T-cell (primary cell): ENCODE results near the gene AAR2. TPM values are rescaled to one million over a fixed set of nuclear protein-coding genes. Genes with fewer than 3 reads are reported as not detected.

ENCODE experiments used
- ATAC-seq, 4 experiments: fragments of 200-7000 bp in 3 of 4; fragments of 150-1000 bp in 1 of 4; cut with Tn5 transposase; replicated peaks in 1 of 4; 1 replicate in 3 of 4; 2 replicates in 1 of 4; pipeline ENCODE4 v1.10.0; 2021; ENCODE audit warnings: moderate library complexity in 3 of 4, mild to moderate bottlenecking in 2 of 4, moderate number of reproducible peaks in 1 of 4
- CTCF ChIA-PET, 2 donors: fragments of 300-600 bp; sonication (Branson Sonifier 250); formaldehyde crosslinking; loops; one replicate each; lab custom pipeline; 2022; ENCODE audit warnings: antibody characterized with exemption in 2 of 2; lab: Charles Lee
- POLR2A ChIA-PET, 2 donors: fragments of 300-600 bp; sonication (Branson Sonifier 250); formaldehyde crosslinking; loops; one replicate each; lab custom pipeline; 2022; ENCODE audit warnings: antibody characterized with exemption in 2 of 2; lab: Charles Lee
- DNase-seq, 35 experiments: peaks; one replicate each; pipeline versions ENCODE4 v3.0.0 to v3.0.0-alpha.2; 2013 to 2023
- H3K27ac ChIP-seq: one replicate; pipeline ENCODE4 v1.5.1; 2013; ENCODE audit warnings: low read length
- H3K27me3 ChIP-seq, 2 experiments: replicated peaks in 1 of 2; 1 replicate in 1 of 2; 2 replicates in 1 of 2; pipeline versions ENCODE4 v1.6.1 to v1.7.0; 2013; ENCODE audit warnings: low read length in 1 of 2, mixed read lengths in 1 of 2; ENCODE audit not compliant: control insufficient read depth in 2 of 2, insufficient read depth in 2 of 2; ENCODE audit errors: extremely low read depth in 1 of 2
- H3K36me3 ChIP-seq, 2 donors: 1 replicate in 1 of 2; 2 replicates in 1 of 2; pipeline versions ENCODE4 v1.6.1 to v1.7.0; 2013; ENCODE audit warnings: low read length in 1 of 2; ENCODE audit not compliant: control insufficient read depth in 2 of 2, insufficient read depth in 1 of 2; ENCODE audit errors: extremely low read depth in 1 of 2
- H3K4me1 ChIP-seq, 2 experiments: 1 replicate in 1 of 2; 2 replicates in 1 of 2; pipeline versions ENCODE4 v1.6.1 to v1.7.0; 2013; ENCODE audit warnings: low read length in 2 of 2, mixed read lengths in 1 of 2; ENCODE audit not compliant: insufficient read depth in 2 of 2, control insufficient read depth in 1 of 2; ENCODE audit errors: extremely low read depth in 1 of 2
- H3K4me3 ChIP-seq, 2 donors: 1 replicate in 1 of 2; 2 replicates in 1 of 2; pipeline versions ENCODE4 v1.5.1 to v1.7.0; 2013; ENCODE audit warnings: mild to moderate bottlenecking in 2 of 2, low read length in 1 of 2, moderate library complexity in 1 of 2; ENCODE audit not compliant: control insufficient read depth in 1 of 2; ENCODE audit errors: extremely low read depth in 1 of 2
- H3K9me3 ChIP-seq: 2 replicates; pipeline ENCODE4 v1.7.0; 2013
- H3K27ac Mint-ChIP-seq, 2 donors: one replicate each; pipeline ENCODE4 v1.8.0; 2020 to 2021; ENCODE audit warnings: mild to moderate bottlenecking in 2 of 2, mixed read lengths in 2 of 2
- H3K27me3 Mint-ChIP-seq, 2 donors: one replicate each; pipeline ENCODE4 v1.8.0; 2021 to 2022; ENCODE audit warnings: mixed read lengths in 2 of 2
- H3K36me3 Mint-ChIP-seq: one replicate; pipeline ENCODE4 v1.8.0; 2021; ENCODE audit warnings: mixed read lengths
- H3K4me1 Mint-ChIP-seq, 3 donors: one replicate each; pipeline ENCODE4 v1.8.0; 2020 to 2022; ENCODE audit warnings: mixed read lengths in 3 of 3, mild to moderate bottlenecking in 1 of 3
- H3K4me3 Mint-ChIP-seq, 3 donors: one replicate each; pipeline ENCODE4 v1.8.0; 2020 to 2022; ENCODE audit warnings: mild to moderate bottlenecking in 3 of 3, mixed read lengths in 3 of 3, moderate library complexity in 3 of 3
- H3K9me3 Mint-ChIP-seq, 3 donors: one replicate each; pipeline ENCODE4 v1.8.0; 2020 to 2022; ENCODE audit warnings: mixed read lengths in 3 of 3
- WGBS: methylation state at CpG from one replicate; pipeline ENCODE4 v1.1.5; 2013; ENCODE audit warnings: missing lambda C conversion rate; ENCODE audit not compliant: insufficient coverage; 5-methylcytosine and 5-hydroxymethylcytosine counted together
- total RNA-seq, 35 experiments: library from RNA in 6 of 35; stranded (reverse) in 6 of 35; fragments of 120-200 nt in 1 of 35; gene quantifications; one replicate each; pipeline versions ENCODE4 v1.2.1 to v1.2.4 and lab custom pipeline; 2013 to 2026

Gene AAR2
- total RNA-seq, 5 donors from 2014 or later (not counting 1 experiment from before 2014, with no cell fraction given) = 17.7 to 24.1 (median 23.3) TPM

- Histone ChIP-seq H3K27me3 (peaks cover 0 to 9% of the 10 kb centered on the region in 2 experiments), H3K4me1 (peaks cover 4 to 10% of the 10 kb centered on the region in 2 experiments), H3K9me3 (no peaks in the 10 kb centered on the region), H3K4me3 (no peak overlapping the region), H3K36me3 (no peaks in the 10 kb centered on the region), H3K27ac (no peak overlapping the region)
- peak overlapping the region in 1 of 3 donors; percentile 44 for H3K4me3 Mint-ChIP-seq
- CTCF ChIA-PET = no interaction called here
- peak in 2 of 4 experiments; percentile 19 to 53 for ATAC-seq
- WGBS = 79% methylated on average over 3 of the region's 6 CpGs
- peak overlapping the region in 1 of 2 donors; percentile 13 for H3K27ac Mint-ChIP-seq
- POLR2A ChIA-PET = no interaction called here
- DNase-seq = peak in 1 of 35 experiments; percentile 6
- no peaks in the 10 kb centered on the region for H3K9me3 Mint-ChIP-seq
- H3K4me1 Mint-ChIP-seq = peaks cover 7 to 30% (median 15%) of the 10 kb centered on the region in 3 donors
- peaks cover 6 to 21% of the 10 kb centered on the region in 2 donors for H3K27me3 Mint-ChIP-seq
- H3K36me3 Mint-ChIP-seq = no peaks in the 10 kb centered on the region
Observed at GRCh38 chr20:36228770-36229169, 7.5 kb upstream of the AAR2 start.

- Histone ChIP-seq H3K27me3 (peaks cover 0 to 9% of the 10 kb centered on the region in 2 experiments), H3K9me3 (no peaks in the 10 kb centered on the region), H3K4me1 (peaks cover 4 to 10% of the 10 kb centered on the region in 2 experiments), H3K27ac (no peak overlapping the region), H3K36me3 (no peaks in the 10 kb centered on the region), H3K4me3 (no peak overlapping the region)
- ChIA-PET CTCF (interaction anchor here in 1 of 2 donors (0.6 kb wide), 1 partner anchor 146 kb away, joined by 3 read pairs; no protein-coding TSS in a partner anchor), POLR2A (no interaction called here)
- Mint-ChIP-seq H3K27ac (peak overlapping the region in 1 of 2 donors; percentile 80), H3K4me1 (peaks cover 7 to 30% (median 15%) of the 10 kb centered on the region in 3 donors), H3K4me3 (peak overlapping the region in 1 of 3 donors; percentile 46), H3K36me3 (no peaks in the 10 kb centered on the region), H3K9me3 (no peaks in the 10 kb centered on the region), H3K27me3 (peaks cover 6 to 21% of the 10 kb centered on the region in 2 donors)
- no CpG with 5 or more reads among the region's 3 CpGs for WGBS
- DNase-seq (no peak), ATAC-seq (peak in 2 of 4 experiments; percentile 32 to 38)
Observed at GRCh38 chr20:36230019-36230418, 6.3 kb upstream of the AAR2 start.

GRCh38 chr20:36231331-36231730 is 4.9 kb upstream of the AAR2 start:
- peaks cover 4 to 15% of the 10 kb centered on the region in 2 experiments for H3K4me1 ChIP-seq
- H3K9me3 Mint-ChIP-seq = no peaks in the 10 kb centered on the region
- no peak overlapping the region for H3K27ac ChIP-seq
- H3K36me3 Mint-ChIP-seq = no peaks in the 10 kb centered on the region
- ChIA-PET CTCF (interaction anchor here in 1 of 2 donors (0.6 kb wide), 2 partner anchors 13 to 241 kb away, joined by 3 to 6 read pairs; no protein-coding TSS in a partner anchor), POLR2A (no interaction called here)
- ATAC-seq (no peak), DNase-seq (no peak)
- no peak overlapping the region for H3K27ac Mint-ChIP-seq
- H3K4me1 Mint-ChIP-seq = peaks cover 13 to 30% (median 21%) of the 10 kb centered on the region in 3 donors
- H3K4me3 ChIP-seq = no peak overlapping the region
- peaks cover 0 to 17% of the 10 kb centered on the region in 2 donors for H3K27me3 Mint-ChIP-seq
- no peaks in the 10 kb centered on the region for H3K9me3 ChIP-seq
- peaks cover 0 to 3% of the 10 kb centered on the region in 2 experiments for H3K27me3 ChIP-seq
- no peak overlapping the region for H3K4me3 Mint-ChIP-seq
- 100% methylated on average over 3 of the region's 7 CpGs for WGBS
- H3K36me3 ChIP-seq = no peaks in the 10 kb centered on the region

- 94% methylated on average over 4 of the region's 4 CpGs for WGBS
- ChIA-PET POLR2A (no interaction called here), CTCF (no interaction called here)
- peaks cover 0 to 12% of the 10 kb centered on the region in 2 donors for H3K36me3 ChIP-seq
- H3K27me3 ChIP-seq = no peaks in the 10 kb centered on the region
- H3K27ac ChIP-seq = no peak overlapping the region
- no peaks in the 10 kb centered on the region for H3K9me3 ChIP-seq
- no peak for DNase-seq
- H3K9me3 Mint-ChIP-seq = no peaks in the 10 kb centered on the region
- peaks cover 9 to 25% of the 10 kb centered on the region in 2 experiments for H3K4me1 ChIP-seq
- H3K4me3 ChIP-seq = no peak overlapping the region
- ATAC-seq = no peak
- no peak overlapping the region for H3K27ac Mint-ChIP-seq
- H3K27me3 Mint-ChIP-seq = peaks cover 0 to 11% of the 10 kb centered on the region in 2 donors
- no peak overlapping the region for H3K4me3 Mint-ChIP-seq
- H3K4me1 Mint-ChIP-seq = peaks cover 39 to 45% (median 45%) of the 10 kb centered on the region in 3 donors
- peaks cover 3% of the 10 kb centered on the region for H3K36me3 Mint-ChIP-seq
Observed at GRCh38 chr20:36234771-36235320, 1.4 kb upstream of the AAR2 start.

GRCh38 chr20:36236786-36237121 is 476 bp downstream of the AAR2 start:
- Mint-ChIP-seq H3K27me3 (peaks cover 0 to 11% of the 10 kb centered on the region in 2 donors), H3K4me1 (peaks cover 39 to 56% (median 52%) of the 10 kb centered on the region in 3 donors), H3K27ac (peak overlapping the region; percentile 90 to 95), H3K36me3 (peaks cover 14% of the 10 kb centered on the region), H3K9me3 (no peaks in the 10 kb centered on the region), H3K4me3 (peak overlapping the region; percentile 89 to 97 (median 95))
- H3K4me1 ChIP-seq = peaks cover 7 to 32% of the 10 kb centered on the region in 2 experiments
- H3K9me3 ChIP-seq = no peaks in the 10 kb centered on the region
- H3K27me3 ChIP-seq = no peaks in the 10 kb centered on the region
- WGBS = 0% methylated on average over 1 of the region's 6 CpGs
- peak overlapping the region; percentile 63 for H3K27ac ChIP-seq
- peaks cover 4 to 28% of the 10 kb centered on the region in 2 donors for H3K36me3 ChIP-seq
- ChIA-PET POLR2A (no interaction called here), CTCF (no interaction called here)
- peak overlapping the region; percentile 85 to 98 for H3K4me3 ChIP-seq
- ATAC-seq (peak; percentile 3 to 20 (median 12)), DNase-seq (no peak)

- H3K4me1 ChIP-seq = peaks cover 7 to 32% of the 10 kb centered on the region in 2 experiments
- ATAC-seq (no peak), DNase-seq (no peak)
- WGBS = no CpG with 5 or more reads among the region's 5 CpGs
- H3K4me3 Mint-ChIP-seq = peak overlapping the region; percentile 89 to 97 (median 95)
- peaks cover 0 to 6% of the 10 kb centered on the region in 2 donors for H3K27me3 Mint-ChIP-seq
- no peak overlapping the region for H3K27ac ChIP-seq
- ChIA-PET POLR2A (no interaction called here), CTCF (no interaction called here)
- H3K36me3 Mint-ChIP-seq = peaks cover 14% of the 10 kb centered on the region
- peaks cover 4 to 29% of the 10 kb centered on the region in 2 donors for H3K36me3 ChIP-seq
- H3K27me3 ChIP-seq = no peaks in the 10 kb centered on the region
- H3K4me3 ChIP-seq = peak overlapping the region; percentile 85 to 98
- no peaks in the 10 kb centered on the region for H3K9me3 Mint-ChIP-seq
- no peaks in the 10 kb centered on the region for H3K9me3 ChIP-seq
- peak overlapping the region; percentile 90 to 95 for H3K27ac Mint-ChIP-seq
- peaks cover 39 to 56% (median 52%) of the 10 kb centered on the region in 3 donors for H3K4me1 Mint-ChIP-seq
Observed at GRCh38 chr20:36237477-36237876, 1.2 kb downstream of the AAR2 start.
